GM12872 (cell line): ENCODE data around the gene DDR1.

Source experiments
- TF ChIP-seq, protein P1 (sequence below): IDR thresholded peaks from 3 replicates; pipeline ENCODE4 v1.5.1; 2011; ENCODE audit warnings: low read depth, mild to moderate bottlenecking, low read length, moderate library complexity; ENCODE audit not compliant: insufficient read depth

Gene DDR1

DNA sequence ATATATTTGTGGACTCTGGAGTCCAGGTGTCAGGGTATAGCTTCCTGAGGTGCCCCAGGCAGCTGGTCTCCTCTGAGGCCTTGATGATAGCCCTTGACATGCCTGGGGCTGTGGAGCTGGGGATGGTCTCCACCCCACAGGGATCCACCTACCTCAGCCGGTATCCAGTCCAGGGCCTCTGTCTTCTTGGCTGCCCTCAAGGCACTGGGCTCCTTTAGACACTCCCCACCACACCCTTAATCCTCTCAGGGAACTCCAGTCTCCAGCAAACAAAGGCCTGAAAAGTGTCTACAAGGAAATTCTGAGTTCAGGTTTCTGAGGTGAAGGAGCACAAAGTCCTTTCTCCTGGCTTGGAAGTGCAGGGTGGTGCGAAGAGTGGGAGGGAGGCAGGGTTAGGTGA, 44.6 kb upstream of the DDR1 start:
- TF ChIP-seq, protein P1, sequence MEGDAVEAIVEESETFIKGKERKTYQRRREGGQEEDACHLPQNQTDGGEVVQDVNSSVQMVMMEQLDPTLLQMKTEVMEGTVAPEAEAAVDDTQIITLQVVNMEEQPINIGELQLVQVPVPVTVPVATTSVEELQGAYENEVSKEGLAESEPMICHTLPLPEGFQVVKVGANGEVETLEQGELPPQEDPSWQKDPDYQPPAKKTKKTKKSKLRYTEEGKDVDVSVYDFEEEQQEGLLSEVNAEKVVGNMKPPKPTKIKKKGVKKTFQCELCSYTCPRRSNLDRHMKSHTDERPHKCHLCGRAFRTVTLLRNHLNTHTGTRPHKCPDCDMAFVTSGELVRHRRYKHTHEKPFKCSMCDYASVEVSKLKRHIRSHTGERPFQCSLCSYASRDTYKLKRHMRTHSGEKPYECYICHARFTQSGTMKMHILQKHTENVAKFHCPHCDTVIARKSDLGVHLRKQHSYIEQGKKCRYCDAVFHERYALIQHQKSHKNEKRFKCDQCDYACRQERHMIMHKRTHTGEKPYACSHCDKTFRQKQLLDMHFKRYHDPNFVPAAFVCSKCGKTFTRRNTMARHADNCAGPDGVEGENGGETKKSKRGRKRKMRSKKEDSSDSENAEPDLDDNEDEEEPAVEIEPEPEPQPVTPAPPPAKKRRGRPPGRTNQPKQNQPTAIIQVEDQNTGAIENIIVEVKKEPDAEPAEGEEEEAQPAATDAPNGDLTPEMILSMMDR: no peak

DNA sequence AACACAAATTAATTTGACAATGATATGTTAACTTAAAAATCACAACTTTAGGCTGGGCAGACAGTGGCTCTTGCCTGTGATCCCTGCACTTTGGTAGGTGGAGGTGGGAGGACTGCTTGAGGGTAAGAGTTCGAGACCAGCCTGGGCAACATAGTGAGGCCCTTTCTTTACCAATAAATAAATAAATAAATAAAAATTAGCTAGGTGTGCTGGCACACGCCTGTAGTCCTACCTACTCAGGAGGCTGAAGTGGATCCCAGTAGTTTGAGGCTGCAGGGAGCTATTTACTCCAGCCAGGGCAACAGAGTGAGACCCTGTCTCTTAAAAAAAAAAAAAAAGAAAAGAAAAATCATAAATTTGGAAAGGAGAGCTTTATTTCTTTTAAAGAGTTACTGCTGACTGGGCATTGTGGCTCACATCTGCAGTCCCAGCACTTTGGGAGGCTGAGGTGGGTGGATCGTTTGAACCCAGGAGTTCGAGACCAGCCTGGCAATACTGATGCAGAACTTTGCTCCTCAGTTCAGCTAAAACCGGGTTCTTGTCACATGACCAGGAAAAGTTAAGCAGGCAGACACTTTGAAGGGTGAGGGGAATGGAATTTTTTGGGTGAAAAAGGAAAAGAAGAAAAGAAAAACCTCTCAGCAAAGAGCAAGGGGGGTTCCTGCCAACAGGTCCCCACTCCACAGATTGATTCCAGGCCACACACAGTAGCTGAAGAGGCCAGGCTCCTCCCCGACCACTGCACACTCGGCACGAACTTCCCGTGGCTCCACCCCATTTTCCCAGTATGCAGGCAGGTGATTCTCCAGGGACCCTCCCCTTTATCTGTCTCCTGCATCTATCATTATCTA, 44.0 kb upstream of the DDR1 start:
- TF ChIP-seq, protein P1: no peak

DNA sequence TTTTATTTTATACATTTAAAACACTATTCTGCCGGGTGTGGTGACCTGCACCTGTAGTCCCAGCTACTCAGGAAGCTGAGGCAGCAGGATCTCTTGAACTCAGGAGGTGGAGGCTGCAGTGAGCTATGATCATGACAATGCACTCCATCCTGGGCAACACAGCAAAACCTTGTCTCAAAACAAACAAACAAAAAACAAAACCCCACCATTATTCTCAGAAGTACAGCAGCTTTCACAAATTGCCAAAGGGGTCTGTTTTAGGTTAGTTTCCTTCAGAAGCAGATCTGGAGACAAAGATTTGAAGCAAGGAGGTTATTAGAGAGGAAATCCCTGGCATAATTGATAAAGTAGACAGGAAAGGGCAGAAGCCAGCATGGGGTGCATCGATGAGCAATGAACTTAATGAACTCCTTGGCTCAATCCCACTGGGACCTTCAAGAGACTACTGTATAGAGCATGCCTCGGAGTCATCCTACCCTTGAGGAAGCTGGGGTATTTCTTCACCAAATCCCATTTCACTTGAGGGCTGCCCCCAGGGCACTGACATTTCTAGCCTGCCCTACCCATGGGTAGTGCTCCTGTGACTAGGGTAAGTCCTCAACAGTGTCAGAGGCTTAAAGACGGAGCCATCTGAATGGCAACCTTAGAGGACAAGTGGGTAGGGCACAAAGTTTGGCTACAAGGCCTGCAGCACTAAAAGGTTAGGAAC, 43.2 kb upstream of the DDR1 start:
- TF ChIP-seq, protein P1: no peak

DNA sequence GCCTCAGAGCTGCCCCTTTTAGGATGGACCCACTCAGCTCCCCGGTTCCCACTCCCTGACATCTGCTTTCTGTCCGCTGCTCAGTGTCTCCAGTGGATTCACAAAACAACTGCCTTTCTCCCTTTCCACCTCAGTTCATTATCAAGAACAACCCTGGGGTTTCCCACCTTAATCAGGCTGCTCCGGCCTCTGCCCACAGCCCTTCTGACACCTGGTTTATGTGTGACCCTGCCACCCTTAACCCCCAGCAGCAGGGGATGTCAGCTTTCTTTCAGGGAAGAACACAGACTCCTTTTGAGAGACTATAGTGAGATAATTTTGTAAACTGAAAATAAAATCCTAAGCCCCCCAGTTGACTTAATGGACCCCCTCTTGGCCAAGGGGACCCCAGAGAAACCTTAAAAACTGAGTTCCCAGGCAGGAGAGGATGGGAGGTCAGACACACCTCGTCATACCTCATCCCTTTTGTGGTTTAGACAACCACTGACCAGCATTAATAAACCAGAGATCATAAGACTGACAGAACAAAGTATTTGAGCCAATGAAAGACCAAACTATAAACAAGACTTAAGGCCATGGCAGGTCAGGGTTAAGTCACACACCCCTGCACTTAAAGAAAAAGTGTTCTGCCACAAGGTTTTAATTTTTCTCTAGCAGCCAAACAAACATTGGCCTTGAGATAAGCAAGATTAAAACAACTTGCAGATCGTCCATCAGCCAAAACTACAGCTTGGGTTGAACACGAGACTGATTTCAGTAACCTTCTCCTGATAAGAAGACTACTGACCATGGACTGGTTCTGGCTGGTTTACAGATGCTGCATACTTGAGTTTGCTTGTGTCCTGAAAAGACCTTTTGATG, 42.4 kb upstream of the DDR1 start:
- TF ChIP-seq, protein P1: no peak

DNA sequence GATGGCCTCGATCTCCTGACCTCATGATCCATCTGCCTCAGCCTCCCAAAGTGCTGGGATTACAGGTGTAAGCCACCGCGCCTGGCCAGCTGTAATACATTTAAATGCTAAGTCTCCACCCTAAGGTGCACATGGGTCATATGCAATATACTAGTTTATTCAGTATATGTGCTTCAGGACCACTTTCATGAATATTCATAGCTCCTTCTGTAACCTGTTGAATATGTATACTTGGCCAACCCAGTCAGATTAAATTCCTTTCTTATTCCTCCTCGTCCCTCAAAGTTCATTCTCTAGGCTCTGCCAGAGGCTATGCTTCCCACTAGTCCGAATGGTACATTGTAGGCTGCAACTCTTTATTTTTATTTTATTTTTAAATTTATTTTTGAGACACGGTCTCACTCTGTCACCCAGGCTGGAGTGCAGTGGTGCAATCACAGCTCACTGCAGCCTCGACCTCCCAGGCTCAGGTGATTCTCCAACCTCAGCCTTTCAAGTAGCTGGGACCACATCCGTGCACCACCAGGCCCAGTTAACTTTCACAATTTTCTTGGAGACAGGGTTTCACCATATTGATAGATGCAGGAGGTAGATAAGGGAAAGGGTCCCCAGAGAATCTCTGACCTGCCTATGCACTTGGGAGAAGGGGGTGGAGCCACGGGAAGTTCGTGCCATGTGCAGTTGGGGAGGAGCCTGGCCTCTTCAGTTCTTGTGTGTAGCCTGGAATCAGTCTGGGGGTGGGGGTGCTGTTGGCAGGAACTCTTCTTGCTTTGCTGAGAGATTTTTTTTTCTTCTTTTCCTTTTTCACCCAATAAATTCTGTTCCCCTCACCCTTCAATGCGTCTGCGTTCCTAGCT, 41.3 kb upstream of the DDR1 start:
- TF ChIP-seq, protein P1: no peak

DNA sequence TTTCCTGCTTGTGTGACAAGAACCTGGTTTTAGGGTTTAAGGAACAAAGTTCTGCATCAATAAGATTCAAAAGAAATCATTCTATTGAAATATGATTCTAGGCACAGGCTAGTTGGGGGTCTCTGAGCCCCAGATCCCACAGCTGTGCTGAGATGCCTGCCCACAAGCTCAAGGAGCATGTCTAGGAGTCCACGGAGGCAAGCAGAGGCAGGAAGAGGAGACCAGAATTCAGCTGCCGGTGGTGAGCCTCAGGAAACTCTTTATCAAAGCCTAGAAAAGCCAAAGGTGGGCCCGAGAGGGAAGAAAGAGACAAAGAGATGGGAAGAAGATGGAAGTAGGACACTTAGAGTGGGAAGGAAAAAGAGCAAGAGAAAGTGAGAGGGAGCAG, 40.7 kb upstream of the DDR1 start:
- TF ChIP-seq, protein P1: no peak

DNA sequence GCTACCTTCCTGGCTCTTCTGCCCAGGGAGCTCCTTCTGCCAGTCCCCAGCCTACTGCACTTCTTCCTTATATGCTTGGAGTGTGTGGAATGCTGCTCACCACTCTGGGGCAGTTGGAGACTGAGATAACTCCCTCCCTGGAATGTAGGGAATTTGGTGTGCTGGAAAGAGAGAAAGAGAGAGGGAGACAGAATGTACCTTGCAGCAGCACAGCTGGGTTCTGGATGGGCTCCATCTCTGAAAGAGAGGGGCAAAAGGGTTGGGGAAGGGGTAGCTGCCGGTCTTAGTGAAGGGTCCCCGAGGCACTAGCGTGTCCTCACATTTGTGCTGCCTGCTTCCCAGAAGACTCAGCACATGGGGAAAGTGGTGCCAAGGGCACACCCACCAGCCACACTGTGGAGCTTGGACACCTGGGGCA, 40.2 kb upstream of the DDR1 start:
- TF ChIP-seq, protein P1: no peak
